HCT116 (cell line): ENCODE data around the gene AFAP1L1. TPM values are rescaled to one million over a fixed set of nuclear protein-coding genes. Genes with fewer than 3 reads are reported as not detected.

Experiments
- ATAC-seq: fragments of 200-7000 bp; cut with Tn5 transposase; 2 replicates; pipeline ENCODE4 v1.9.1; 2020; ENCODE audit warnings: mild to moderate bottlenecking, moderate library complexity
- BruUV-seq: library from RNA; stranded (reverse); fragments of 400-500 nt; replicated peaks from 2 replicates; lab custom pipeline; 2021; lab: Mats Ljungman, UMichigan
- CTCF ChIA-PET: fragments of 300-600 bp; sonication (Branson Sonifier 250); formaldehyde crosslinking; loops from one replicate; lab custom pipeline; 2021; ENCODE audit warnings: antibody characterized with exemption; lab: Charles Lee
- POLR2A ChIA-PET: fragments of 300-600, 350-600 bp; sonication (Branson Sonifier 250); formaldehyde crosslinking; loops from one replicate; lab custom pipeline; 2021; ENCODE audit warnings: antibody characterized with exemption; lab: Charles Lee
- RAD21 ChIA-PET, 2 experiments: fragments of 300-600 bp; sonication (Branson Sonifier 250); formaldehyde crosslinking; loops; one replicate each; lab custom pipeline; 2023; ENCODE audit warnings: low total read pairs in 2 of 2; ENCODE audit not compliant: uncharacterized antibody in 2 of 2, unreplicated experiment in 2 of 2, low non-redundant PET in 1 of 2; lab: Charles Lee
- DNase-seq: peaks from one replicate; pipeline ENCODE4 v3.0.0-alpha.2; 2010; ENCODE audit warnings: low read depth, low spot score
- H2AFZ ChIP-seq: fragments of 200-600 bp; shearing (Covaris generic), sonication (generic); 2 replicates; pipeline ENCODE4 v1.6.1; 2017; ENCODE audit warnings: low read depth, mixed run types, mixed read lengths, antibody characterized with exemption, low read length; ENCODE audit not compliant: poor library complexity, severe bottlenecking
- H3K27ac ChIP-seq: 2 replicates; pipeline ENCODE4 v1.5.1; 2012; ENCODE audit warnings: low read depth, low read length
- H3K27me3 ChIP-seq: fragments of 200-600 bp; sonication (generic); 2 replicates; pipeline ENCODE4 v1.6.1; 2016; ENCODE audit warnings: mixed run types, low read length, mixed read lengths; ENCODE audit not compliant: insufficient read depth
- H3K36me3 ChIP-seq, 2 experiments: fragments of 200-500 bp in 1 of 2; fragments of 200-600 bp in 1 of 2; sonication (Bioruptor generic) in 1 of 2; sonication (generic) in 1 of 2; 2 replicates each; pipeline versions ENCODE4 v1.5.1 to v1.6.1; 2014 to 2016; ENCODE audit warnings: low read length in 2 of 2, inconsistent platforms in 1 of 2, mixed read lengths in 1 of 2, mixed run types in 1 of 2; ENCODE audit not compliant: insufficient read depth in 2 of 2, control insufficient read depth in 1 of 2
- H3K4me1 ChIP-seq, 2 experiments: fragments of 200-600 bp in 1 of 2; sonication (generic) in 1 of 2; 2 replicates each; pipeline versions ENCODE4 v1.5.1 to v1.6.1; 2012 to 2017; ENCODE audit warnings: low read length in 2 of 2, inconsistent platforms in 1 of 2, mild to moderate bottlenecking in 1 of 2, mixed read lengths in 1 of 2, mixed run types in 1 of 2, moderate library complexity in 1 of 2; ENCODE audit not compliant: insufficient read depth in 2 of 2, control insufficient read depth in 1 of 2
- H3K4me2 ChIP-seq: fragments of 200-600 bp; sonication (generic); 2 replicates; pipeline ENCODE4 v1.6.1; 2017; ENCODE audit warnings: mixed run types, low read length, mixed read lengths
- H3K4me3 ChIP-seq, 2 experiments: fragments of 200-600 bp in 1 of 2; sonication (generic) in 1 of 2; replicated peaks in 1 of 2; 2 replicates each; pipeline ENCODE4 v1.5.1; 2011 to 2016; ENCODE audit warnings: low read length in 2 of 2, control low read depth in 1 of 2, low read depth in 1 of 2, mild to moderate bottlenecking in 1 of 2, mixed read lengths in 1 of 2, mixed run types in 1 of 2
- H3K79me2 ChIP-seq: fragments of 200-600 bp; sonication (generic); 2 replicates; pipeline ENCODE4 v1.6.1; 2017; ENCODE audit warnings: mild to moderate bottlenecking, mixed run types, low read length, moderate library complexity, mixed read lengths; ENCODE audit not compliant: insufficient read depth
- H3K9ac ChIP-seq: fragments of 200-600 bp; sonication (generic); 2 replicates; pipeline ENCODE4 v1.6.1; 2016; ENCODE audit warnings: low read length, mixed read lengths
- H3K9me2 ChIP-seq: fragments of 200-600 bp; sonication (generic), shearing (Covaris generic); 2 replicates; pipeline ENCODE4 v1.6.1; 2017; ENCODE audit warnings: mixed run types, mild to moderate bottlenecking, moderate library complexity; ENCODE audit not compliant: insufficient read depth
- H3K9me3 ChIP-seq, 2 experiments: fragments of 200-500 bp in 1 of 2; fragments of 200-600 bp in 1 of 2; sonication (Bioruptor generic) in 1 of 2; sonication (generic) in 1 of 2; 2 replicates each; pipeline ENCODE4 v1.6.1; 2014 to 2017; ENCODE audit warnings: low read length in 2 of 2, mixed read lengths in 2 of 2, inconsistent platforms in 1 of 2, low read depth in 1 of 2, mild to moderate bottlenecking in 1 of 2, mixed run types in 1 of 2, moderate library complexity in 1 of 2; ENCODE audit not compliant: control insufficient read depth in 1 of 2, insufficient read depth in 1 of 2
- H4K20me1 ChIP-seq: fragments of 200-600 bp; sonication (generic), shearing (Covaris generic); 2 replicates; pipeline ENCODE4 v1.6.1; 2017; ENCODE audit warnings: mixed run types, mild to moderate bottlenecking, moderate library complexity; ENCODE audit not compliant: insufficient read depth
- CEBPB ChIP-seq: IDR thresholded peaks from 2 replicates; pipeline ENCODE4 v1.6.1; 2012; ENCODE audit warnings: low read depth
- EGR1 ChIP-seq: IDR thresholded peaks from 2 replicates; pipeline ENCODE4 v1.6.1; 2012; ENCODE audit warnings: low read depth
- EZH2 ChIP-seq: fragments of 200-600 bp; sonication (generic); IDR thresholded peaks from 2 replicates; pipeline ENCODE4 v1.6.1; 2017; ENCODE audit warnings: antibody characterized with exemption, mixed run types
- FOSL1 ChIP-seq: IDR thresholded peaks from 2 replicates; pipeline ENCODE4 v1.6.1; 2012; ENCODE audit warnings: low read depth
- JUND ChIP-seq: IDR thresholded peaks from 2 replicates; pipeline ENCODE4 v1.6.1; 2012
- MAX ChIP-seq: IDR thresholded peaks from 2 replicates; pipeline ENCODE4 v1.6.1; 2012
- SP1 ChIP-seq: IDR thresholded peaks from 2 replicates; pipeline ENCODE4 v1.6.1; 2012; ENCODE audit warnings: low read depth
- YY1 ChIP-seq: IDR thresholded peaks from 2 replicates; pipeline ENCODE4 v1.6.1; 2011; ENCODE audit warnings: low read length, low read depth, moderate library complexity, mild to moderate bottlenecking; ENCODE audit not compliant: insufficient replicate concordance; ENCODE audit errors: extremely low read depth
- ZBTB33 ChIP-seq: IDR thresholded peaks from 2 replicates; pipeline ENCODE4 v1.6.1; 2011; ENCODE audit warnings: mild to moderate bottlenecking, low read length, moderate library complexity; ENCODE audit not compliant: insufficient replicate concordance; ENCODE audit errors: extremely low read depth
- ZNF274 ChIP-seq: fragments of 200-500 bp; sonication (Bioruptor generic); IDR thresholded peaks from 2 replicates; pipeline ENCODE4 v1.6.1; 2014; ENCODE audit warnings: mild to moderate bottlenecking, low read depth, low read length, inconsistent platforms
- intact Hi-C: fragments of 100-400 bp; cut with micrococcal nuclease; formaldehyde crosslinking; loops from 2 replicates; pipeline ENCODE4 v1.10.0; 2022
- total RNA-seq: library from RNA; stranded (reverse); gene quantifications from one replicate; pipeline ENCODE4 v1.2.1, GENCODE V29; 2021; ENCODE audit not compliant: unreplicated experiment

The AFAP1L1 gene
- total RNA-seq, 1 experiment from 2014 or later = 4.3 TPM

- intact Hi-C loops = no loop called here
- no peaks in the 10 kb centered on the region for H3K36me3 ChIP-seq
- H3K9me3 ChIP-seq = no peaks in the 10 kb centered on the region
- no peak for ATAC-seq
- RAD21 ChIA-PET = no interaction called here
- no peak overlapping the region for H3K4me2 ChIP-seq
- CTCF ChIA-PET = interaction anchor here (0.8 to 1.5 kb wide), 3 partner anchors 49 to 93 kb away, joined by 4 to 8 read pairs (median 4); partner anchors contain the start of gene ABLIM3
- no peak for DNase-seq
- H3K9ac ChIP-seq = no peak overlapping the region
- no peaks in the 10 kb centered on the region for H3K9me2 ChIP-seq
- no peak for TF ChIP-seq EZH2
- TF ChIP-seq EGR1 = no peak
- no peak for TF ChIP-seq JUND
- no peak for TF ChIP-seq FOSL1
- no peak for TF ChIP-seq CEBPB
- no peak overlapping the region for H3K4me3 ChIP-seq
- POLR2A ChIA-PET = no interaction called here
- no TSS peak for BruUV-seq
- no peaks in the 10 kb centered on the region for H4K20me1 ChIP-seq
- no peak overlapping the region for H2AFZ ChIP-seq
- no peaks in the 10 kb centered on the region for H3K27me3 ChIP-seq
- no peaks in the 10 kb centered on the region for H3K79me2 ChIP-seq
- H3K4me1 ChIP-seq = peaks cover 11 to 19% of the 10 kb centered on the region in 2 experiments
- no peak overlapping the region for H3K27ac ChIP-seq
These were observed 48.4 kb upstream of the AFAP1L1 start for GRCh38 chr5:149223081-149223848.

DNA sequence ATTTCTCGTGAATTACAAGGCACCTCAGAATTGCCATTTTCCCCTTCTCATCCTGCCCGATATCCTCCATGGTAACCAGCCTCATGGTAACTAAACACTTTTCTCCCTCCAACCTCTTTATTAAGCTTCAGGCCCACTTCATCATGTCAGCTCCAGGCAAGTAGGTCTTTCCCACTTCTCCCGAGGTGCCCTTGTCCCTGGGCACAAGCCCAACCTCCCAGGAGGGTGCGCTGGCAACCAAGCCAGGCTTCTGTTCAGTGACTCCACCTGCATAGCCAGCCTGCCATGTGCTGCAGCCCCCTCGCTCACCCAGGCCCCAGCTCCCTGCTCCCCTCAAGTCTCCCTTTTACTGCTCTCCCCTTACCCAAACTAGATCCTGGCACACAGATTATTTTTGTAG lies 47.4 kb upstream of the AFAP1L1 start:
- ChIA-PET CTCF (interaction anchor here (0.8 kb wide), 1 partner anchor 50 kb away, joined by 4 read pairs; no protein-coding TSS in a partner anchor), POLR2A (no interaction called here), RAD21 (no interaction called here)
- H3K4me3 ChIP-seq = no peak overlapping the region
- no peaks in the 10 kb centered on the region for H4K20me1 ChIP-seq
- no peaks in the 10 kb centered on the region for H3K27me3 ChIP-seq
- no peaks in the 10 kb centered on the region for H3K79me2 ChIP-seq
- H3K9ac ChIP-seq = no peak overlapping the region
- no peak overlapping the region for H3K27ac ChIP-seq
- no peak overlapping the region for H2AFZ ChIP-seq
- DNase-seq (no peak), ATAC-seq (no peak)
- BruUV-seq = no TSS peak
- no peaks in the 10 kb centered on the region for H3K9me2 ChIP-seq
- H3K4me2 ChIP-seq = no peak overlapping the region
- no peaks in the 10 kb centered on the region for H3K36me3 ChIP-seq
- TF ChIP-seq YY1 (no peak), MAX (no peak), ZNF274 (no peak), SP1 (no peak), ZBTB33 (no peak), JUND (no peak), EZH2 (no peak)
- intact Hi-C loops = no loop called here
- H3K4me1 ChIP-seq = peaks cover 19 to 29% of the 10 kb centered on the region in 2 experiments
- no peaks in the 10 kb centered on the region for H3K9me3 ChIP-seq
